SK-N-SH (cell line): Measurements from ENCODE around the gene FAM83E. TPM values are rescaled to one million over a fixed set of nuclear protein-coding genes. Genes with fewer than 3 reads are reported as not detected.

Experiments used
- CTCF ChIA-PET: fragments of 300-600, 350-600 bp; formaldehyde crosslinking; extraction: SDS; loops from one replicate; lab custom pipeline; 2021; lab: Yijun Ruan, JAX
- POLR2A ChIA-PET: fragments of 350-600 bp; sonication (Branson Sonifier 250); formaldehyde crosslinking; extraction: SDS; loops from one replicate; lab custom pipeline; 2020; ENCODE audit warnings: antibody characterized with exemption, inconsistent platforms; lab: Yijun Ruan, JAX
- DNase-seq: peaks from one replicate; pipeline ENCODE4 v3.0.0; 2012
- H2AFZ ChIP-seq: fragments of 200-600 bp; sonication (generic); 2 replicates; pipeline ENCODE4 v1.8.1; 2016; ENCODE audit warnings: antibody characterized with exemption, mild to moderate bottlenecking, low read depth
- H3F3A ChIP-seq: fragments of 200-600 bp; sonication (generic); replicated peaks from 2 replicates; pipeline ENCODE3; 2016; ENCODE audit warnings: antibody characterized with exemption, mild to moderate bottlenecking; ENCODE audit not compliant: insufficient read depth
- H3K27ac ChIP-seq, 2 experiments: fragments of 200-500 bp in 1 of 2; fragments of 200-600 bp in 1 of 2; sonication (Bioruptor generic) in 1 of 2; sonication (generic), shearing (Covaris generic) in 1 of 2; 2 replicates each; pipeline versions ENCODE4 v1.5.1 to v1.6.1; 2014 to 2016; ENCODE audit warnings: low read depth in 2 of 2, inconsistent platforms in 1 of 2, low read length in 1 of 2, mild to moderate bottlenecking in 1 of 2, mixed read lengths in 1 of 2
- H3K27me3 ChIP-seq: fragments of 200-600 bp; sonication (generic), shearing (Covaris generic); 2 replicates; pipeline ENCODE4 v1.6.1; 2016; ENCODE audit warnings: mixed run types; ENCODE audit not compliant: insufficient read depth
- H3K36me3 ChIP-seq, 2 experiments: fragments of 200-500 bp in 1 of 2; fragments of 200-600 bp in 1 of 2; sonication (Bioruptor generic) in 1 of 2; sonication (generic) in 1 of 2; replicated peaks in 1 of 2; 2 replicates each; pipeline versions ENCODE3 to v1.5.1; 2014 to 2016; ENCODE audit warnings: low read length in 1 of 2, mild to moderate bottlenecking in 1 of 2; ENCODE audit not compliant: insufficient read depth in 2 of 2, control insufficient read depth in 1 of 2
- H3K4me1 ChIP-seq, 2 experiments: fragments of 200-500 bp in 1 of 2; fragments of 200-600 bp in 1 of 2; sonication (Bioruptor generic) in 1 of 2; sonication (generic), shearing (Covaris generic) in 1 of 2; 2 replicates each; pipeline versions ENCODE4 v1.5.1 to v1.6.1; 2014 to 2016; ENCODE audit warnings: low read depth in 1 of 2, low read length in 1 of 2, mixed run types in 1 of 2; ENCODE audit not compliant: insufficient read depth in 2 of 2, control insufficient read depth in 1 of 2
- H3K4me2 ChIP-seq: fragments of 200-600 bp; sonication (generic), shearing (Covaris generic); 2 replicates; pipeline ENCODE4 v1.6.1; 2017; ENCODE audit warnings: mixed run types
- H3K4me3 ChIP-seq, 2 experiments: fragments of 200-500 bp in 1 of 2; fragments of 200-600 bp in 1 of 2; sonication (Bioruptor generic) in 1 of 2; sonication (generic), shearing (Covaris generic) in 1 of 2; 2 replicates each; pipeline versions ENCODE4 v1.5.1 to v1.8.1; 2014 to 2016; ENCODE audit warnings: low read depth in 2 of 2, inconsistent platforms in 1 of 2, low read length in 1 of 2, mild to moderate bottlenecking in 1 of 2, mixed read lengths in 1 of 2, moderate library complexity in 1 of 2
- H3K79me2 ChIP-seq: fragments of 200-600 bp; sonication (generic); 2 replicates; pipeline ENCODE4 v1.8.1; 2017; ENCODE audit warnings: mild to moderate bottlenecking; ENCODE audit not compliant: insufficient read depth
- H3K9ac ChIP-seq: fragments of 200-600 bp; sonication (generic); 2 replicates; pipeline ENCODE4 v1.6.1; 2017; ENCODE audit warnings: mixed run types
- H3K9me2 ChIP-seq: fragments of 200-600 bp; sonication (generic); 2 replicates; pipeline ENCODE4 v1.6.1; 2017; ENCODE audit warnings: mixed run types
- H3K9me3 ChIP-seq: fragments of 200-600 bp; sonication (generic); 2 replicates; pipeline ENCODE4 v1.6.1; 2017; ENCODE audit warnings: mixed run types, mild to moderate bottlenecking, moderate library complexity
- H4K20me1 ChIP-seq: fragments of 200-600 bp; sonication (generic); 2 replicates; pipeline ENCODE4 v1.6.1; 2017; ENCODE audit warnings: mild to moderate bottlenecking, mixed run types; ENCODE audit not compliant: insufficient read depth
- CHD2 ChIP-seq: fragments of 150-350 bp; IDR thresholded peaks from 2 replicates; pipeline ENCODE4 v1.6.1; 2018; ENCODE audit warnings: low read length; ENCODE audit not compliant: partially characterized antibody
- CTCF ChIP-seq: fragments of 200-600 bp; sonication (generic); IDR thresholded peaks from 2 replicates; pipeline ENCODE4 v1.6.1; 2017; ENCODE audit warnings: antibody characterized with exemption, mild to moderate bottlenecking, moderate library complexity
- ELF1 ChIP-seq: IDR thresholded peaks from 2 replicates; pipeline ENCODE4 v1.4.0; 2012
- EP300 ChIP-seq, 2 experiments: IDR thresholded peaks; 2 replicates each; pipeline versions ENCODE4 v1.4.0 to v1.6.1; 2012; ENCODE audit warnings: borderline replicate concordance in 1 of 2, low read depth in 1 of 2, low read length in 1 of 2
- EZH2phosphoT487 ChIP-seq: fragments of 200-600 bp; sonication (generic); IDR thresholded peaks from 2 replicates; pipeline ENCODE4 v1.6.1; 2017; ENCODE audit warnings: low read depth, mixed run types, mild to moderate bottlenecking, antibody characterized with exemption, moderate library complexity, borderline replicate concordance
- GABPA ChIP-seq: IDR thresholded peaks from 2 replicates; pipeline ENCODE4 v1.4.0; 2012; ENCODE audit warnings: low read depth, mild to moderate bottlenecking
- GATA2 ChIP-seq: sonication (generic); formaldehyde crosslinking; IDR thresholded peaks from 2 replicates; pipeline ENCODE4 v1.5.0; 2020; ENCODE audit warnings: mild to moderate bottlenecking, missing genetic modification reagents
- IRF3 ChIP-seq: fragments of 150-350 bp; IDR thresholded peaks from 2 replicates; pipeline ENCODE4 v1.6.1; 2016; ENCODE audit warnings: mild to moderate bottlenecking, low read depth, low read length
- MAX ChIP-seq: IDR thresholded peaks from 2 replicates; pipeline ENCODE4 v1.4.0; 2012; ENCODE audit warnings: low read depth
- NFIC ChIP-seq: IDR thresholded peaks from 2 replicates; pipeline ENCODE4 v1.4.0; 2012; ENCODE audit warnings: borderline replicate concordance
- NRF1 ChIP-seq: IDR thresholded peaks from 2 replicates; pipeline ENCODE4 v1.6.1; 2012; ENCODE audit warnings: low read depth, mild to moderate bottlenecking, low read length
- RAD21 ChIP-seq: IDR thresholded peaks from 2 replicates; pipeline ENCODE4 v1.6.1; 2012; ENCODE audit warnings: mild to moderate bottlenecking, low read length
- TCF12 ChIP-seq: IDR thresholded peaks from 2 replicates; pipeline ENCODE4 v1.4.0; 2012
- USF1 ChIP-seq: IDR thresholded peaks from 2 replicates; pipeline ENCODE4 v1.4.0; 2012; ENCODE audit warnings: low read depth, borderline replicate concordance
- WGBS: methylation state at CpG from one replicate; pipeline ENCODE4 v1.1.6; 2017; ENCODE audit warnings: low lambda C conversion rate; 5-methylcytosine and 5-hydroxymethylcytosine counted together
- polyA plus RNA-seq, 3 experiments: library from polyadenylated mRNA; depleted of rRNA; stranded (reverse); fragments of >200 nt; gene quantifications; 2 replicates each; pipeline ENCODE4 v1.2.3, GENCODE V29; 2012

Gene FAM83E
- polyA plus RNA-seq, 1 of the 3 experiments (the other 2 are of a cell fraction), result 0.44 TPM

- POLR2A ChIA-PET, result interaction anchor here (0.8 to 1.9 kb wide), 8 partner anchors 11 to 102 kb away, joined by 3 to 9 read pairs (median 6); partner anchors contain the start of genes RPL18 and SPHK2
- Histone ChIP-seq H2AFZ (peak overlapping the region; percentile 96), H3F3A (peaks cover 11% of the 10 kb centered on the region), H3K79me2 (no peaks in the 10 kb centered on the region), H3K36me3 (no peaks in the 10 kb centered on the region), H3K9me3 (no peaks in the 10 kb centered on the region), H3K27me3 (no peaks in the 10 kb centered on the region), H3K4me3 (peak overlapping the region; percentile 43 to 74), H3K4me2 (peak overlapping the region; percentile 99)
- DNase-seq, result no peak
- TF ChIP-seq IRF3 (no peak), NRF1 (no peak), ELF1 (no peak), MAX (no peak), NFIC (no peak), EP300 (IDR thresholded peaks at IDR 0.05; ENCODE audit: borderline replicate concordance in 1 of 2, low read depth in 1 of 2, low read length in 1 of 2) (no peak), TCF12 (no peak), USF1 (no peak), GATA2 (no peak)
- TF ChIP-seq, all 33 proteins: peak for 0
- H4K20me1 ChIP-seq, result no peaks in the 10 kb centered on the region
- CTCF ChIA-PET, result interaction anchor here (0.6 to 2.7 kb wide), 25 partner anchors 8 to 325 kb away, joined by 3 to 35 read pairs (median 5); partner anchors contain the start of genes BAX, FUT1 and HSD17B14
- peak overlapping the region; percentile 55 for H3K9ac ChIP-seq
- H3K27ac ChIP-seq, result peak overlapping the region; percentile 54 to 69; a peak in 3 of 4 replicates
- H3K9me2 ChIP-seq, result no peaks in the 10 kb centered on the region
- peaks cover 4 to 6% of the 10 kb centered on the region in 2 experiments; a peak in 2 of 4 replicates for H3K4me1 ChIP-seq
- WGBS, result 2% methylated on average over 6 of the region's 6 CpGs
These were observed 30.7 kb upstream of the FAM83E start for GRCh38 chr19:48645620-48646000.

- H3K27me3 ChIP-seq, result no peaks in the 10 kb centered on the region
- CTCF ChIA-PET, result interaction anchor here (0.7 to 2.7 kb wide), 20 partner anchors 9 to 326 kb away, joined by 3 to 35 read pairs (median 5); partner anchors contain the start of genes BAX, FUT1 and HSD17B14
- peaks cover 4 to 6% of the 10 kb centered on the region in 2 experiments; a peak in 2 of 4 replicates for H3K4me1 ChIP-seq
- H3K4me3 ChIP-seq, result peak overlapping the region; percentile 43 to 74
- H3K9ac ChIP-seq, result peak overlapping the region; percentile 55; the same call in 1 of the 2 replicates
- peak overlapping the region; percentile 99 for H3K4me2 ChIP-seq
- TF ChIP-seq GABPA (no peak), CTCF (no peak), RAD21 (no peak), NFIC (no peak), CHD2 (peak; percentile 84), EZH2phosphoT487 (no peak), TCF12 (no peak), MAX (0 out of 2 replicates have a peak, but pooled peaks have one; percentile 14)
- TF ChIP-seq, all 33 proteins: peak for 2
- no peaks in the 10 kb centered on the region for H4K20me1 ChIP-seq
- peak overlapping the region; percentile 96 for H2AFZ ChIP-seq
- DNase-seq, result peak; percentile 80
- no peaks in the 10 kb centered on the region for H3K9me2 ChIP-seq
- peaks cover 11% of the 10 kb centered on the region for H3F3A ChIP-seq
- 3% methylated on average over 20 of the region's 25 CpGs for WGBS
- H3K27ac ChIP-seq, result peak overlapping the region; percentile 54 to 69; a peak in 3 of 4 replicates
- H3K79me2 ChIP-seq, result no peaks in the 10 kb centered on the region
- H3K9me3 ChIP-seq, result no peaks in the 10 kb centered on the region
- POLR2A ChIA-PET, result interaction anchor here (0.8 to 1.9 kb wide), 6 partner anchors 10 to 102 kb away, joined by 3 to 9 read pairs (median 6); partner anchors contain the start of genes RPL18 and SPHK2
- H3K36me3 ChIP-seq, result no peaks in the 10 kb centered on the region
These were observed 30.2 kb upstream of the FAM83E start for GRCh38 chr19:48644839-48645619.
